Astrocyte (in vitro differentiated cells and primary cell): Measurements from ENCODE around the gene DBI.

Experiments used
- EZH2 ChIP-seq: IDR thresholded peaks from 2 replicates; pipeline ENCODE4 v1.6.1; 2012; ENCODE audit warnings: mild to moderate bottlenecking, low read length, inconsistent platforms; ENCODE audit not compliant: insufficient read depth
- TF ChIP-seq, protein P1 (sequence below): IDR thresholded peaks from 2 replicates; pipeline ENCODE4 v1.5.1; 2011; ENCODE audit warnings: low read depth, mild to moderate bottlenecking, inconsistent platforms, low read length, moderate library complexity; ENCODE audit not compliant: insufficient read depth

DNA sequence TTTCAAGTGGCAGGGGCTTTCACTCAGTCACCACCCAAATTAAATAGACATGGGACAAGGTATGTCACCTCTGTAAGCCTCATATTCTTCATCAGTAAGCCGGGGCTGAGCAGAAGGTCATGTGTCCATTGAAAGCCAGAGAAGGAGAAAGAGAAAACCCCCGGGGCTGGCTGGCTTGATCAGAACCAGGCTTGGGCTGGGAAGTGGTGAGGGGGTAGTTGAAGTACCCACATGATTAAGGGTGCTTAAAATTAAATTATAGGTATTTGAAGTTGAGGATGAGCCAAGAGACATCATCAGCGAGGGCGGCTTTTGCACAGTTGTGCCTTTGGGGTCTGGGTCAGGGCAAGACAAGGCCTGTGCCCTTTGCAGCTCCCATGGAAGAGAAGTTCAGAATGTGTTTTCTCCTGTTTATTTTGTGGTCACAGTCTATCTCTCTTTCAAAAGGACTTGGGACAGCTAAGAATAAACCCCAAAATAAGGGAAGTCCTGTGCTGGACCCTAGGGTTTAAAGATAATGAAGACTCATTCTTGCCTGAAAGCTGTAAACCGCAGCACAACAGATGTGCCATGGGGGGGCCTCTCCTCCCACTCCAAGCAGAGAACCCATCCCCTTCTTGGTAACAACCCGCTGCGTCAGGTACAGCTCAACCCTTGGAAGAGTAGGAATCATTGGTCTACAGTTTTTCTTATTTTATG is 10.7 kb downstream of the DBI start:
- TF ChIP-seq EZH2, result no peak
- TF ChIP-seq, protein P1, sequence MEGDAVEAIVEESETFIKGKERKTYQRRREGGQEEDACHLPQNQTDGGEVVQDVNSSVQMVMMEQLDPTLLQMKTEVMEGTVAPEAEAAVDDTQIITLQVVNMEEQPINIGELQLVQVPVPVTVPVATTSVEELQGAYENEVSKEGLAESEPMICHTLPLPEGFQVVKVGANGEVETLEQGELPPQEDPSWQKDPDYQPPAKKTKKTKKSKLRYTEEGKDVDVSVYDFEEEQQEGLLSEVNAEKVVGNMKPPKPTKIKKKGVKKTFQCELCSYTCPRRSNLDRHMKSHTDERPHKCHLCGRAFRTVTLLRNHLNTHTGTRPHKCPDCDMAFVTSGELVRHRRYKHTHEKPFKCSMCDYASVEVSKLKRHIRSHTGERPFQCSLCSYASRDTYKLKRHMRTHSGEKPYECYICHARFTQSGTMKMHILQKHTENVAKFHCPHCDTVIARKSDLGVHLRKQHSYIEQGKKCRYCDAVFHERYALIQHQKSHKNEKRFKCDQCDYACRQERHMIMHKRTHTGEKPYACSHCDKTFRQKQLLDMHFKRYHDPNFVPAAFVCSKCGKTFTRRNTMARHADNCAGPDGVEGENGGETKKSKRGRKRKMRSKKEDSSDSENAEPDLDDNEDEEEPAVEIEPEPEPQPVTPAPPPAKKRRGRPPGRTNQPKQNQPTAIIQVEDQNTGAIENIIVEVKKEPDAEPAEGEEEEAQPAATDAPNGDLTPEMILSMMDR, result no peak
